Suprapubic skin (tissue), 4 donors: ENCODE measurements around the gene RAX2. TPM values are rescaled to one million over a fixed set of nuclear protein-coding genes. Genes with fewer than 3 reads are reported as not detected.

ENCODE experiments used
- DNase-seq, 2 donors: peaks; one replicate each; pipeline ENCODE4 v3.0.0-alpha.2; 2019; ENCODE audit warnings: low spot score in 2 of 2
- H3K27ac ChIP-seq: fragments of 200-600 bp; sonication (generic); one replicate; pipeline ENCODE4 v1.5.1; 2019
- H3K27me3 ChIP-seq: fragments of 200-600 bp; sonication (generic); one replicate; pipeline ENCODE4 v1.5.1; 2019
- H3K36me3 ChIP-seq: fragments of 200-600 bp; sonication (generic); one replicate; pipeline ENCODE4 v1.5.1; 2019
- H3K4me1 ChIP-seq: fragments of 200-600 bp; sonication (generic); one replicate; pipeline ENCODE4 v1.5.1; 2019
- H3K4me3 ChIP-seq: fragments of 200-600 bp; sonication (generic); one replicate; pipeline ENCODE4 v1.5.1; 2019; ENCODE audit warnings: mild to moderate bottlenecking
- H3K9me3 ChIP-seq: fragments of 200-600 bp; sonication (generic); one replicate; pipeline ENCODE4 v1.5.1; 2019
- CTCF ChIP-seq, 2 donors: fragments of 200-600 bp in 1 of 2; fragments of 450-650 bp in 1 of 2; sonication (generic) in 1 of 2; IDR thresholded peaks; one replicate each; pipeline ENCODE4 v1.5.1; 2016 to 2019; ENCODE audit warnings: antibody characterized with exemption in 2 of 2, mild to moderate bottlenecking in 1 of 2, moderate library complexity in 1 of 2
- EP300 ChIP-seq: sonication (generic); formaldehyde crosslinking; IDR thresholded peaks from one replicate; pipeline ENCODE4 v1.6.1; 2017; ENCODE audit warnings: antibody characterized with exemption
- POLR2A ChIP-seq, 2 donors: fragments of 450-650 bp; IDR thresholded peaks; one replicate each; pipeline ENCODE4 v1.6.1; 2017; ENCODE audit warnings: antibody characterized with exemption in 2 of 2, mild to moderate bottlenecking in 2 of 2, moderate library complexity in 2 of 2
- POLR2AphosphoS5 ChIP-seq, 3 donors: sonication (generic); formaldehyde crosslinking; IDR thresholded peaks; one replicate each; pipeline ENCODE4 v1.6.1; 2017; ENCODE audit warnings: antibody characterized with exemption in 3 of 3
- WGBS: methylation state at CpG from one replicate; pipeline ENCODE4 v1.1.5; 2018; 5-methylcytosine and 5-hydroxymethylcytosine counted together
- total RNA-seq, 4 donors: library from RNA; depleted of rRNA; stranded (reverse); fragments of >200 nt; gene quantifications; one replicate each; pipeline ENCODE4 v1.1.0, GENCODE V29; 2016

RAX2 gene
- total RNA-seq, 4 donors from 2014 or later: not detected

- Histone ChIP-seq H3K9me3 (no peaks in the 10 kb centered on the region), H3K27me3 (peaks cover 3% of the 10 kb centered on the region), H3K4me3 (no peak overlapping the region), H3K4me1 (no peaks in the 10 kb centered on the region), H3K36me3 (no peaks in the 10 kb centered on the region), H3K27ac (no peak overlapping the region)
- WGBS: no CpG with 5 or more reads among the region's 2 CpGs
- TF ChIP-seq EP300 (no peak), POLR2AphosphoS5 (IDR thresholded peaks at IDR 0.05) (no peak), CTCF (IDR thresholded peaks at IDR 0.05) (no peak), POLR2A (IDR thresholded peaks at IDR 0.05) (no peak)
- no peak for DNase-seq
Measured at GRCh38 chr19:3775374-3775711, 3.3 kb upstream of the RAX2 start.

GRCh38 chr19:3774621-3775373, 2.8 kb upstream of the RAX2 start:
- 80% methylated on average over 3 of the region's 25 CpGs for WGBS
- no peak for TF ChIP-seq POLR2AphosphoS5 (IDR thresholded peaks at IDR 0.05)
- no peak for TF ChIP-seq CTCF (IDR thresholded peaks at IDR 0.05)
- no peak for TF ChIP-seq EP300

GRCh38 chr19:3773814-3774515, 1.9 kb upstream of the RAX2 start:
- Histone ChIP-seq H3K36me3 (peaks cover under 1% of the 10 kb centered on the region), H3K4me3 (no peak overlapping the region), H3K27ac (no peak overlapping the region), H3K27me3 (peaks cover 3% of the 10 kb centered on the region), H3K9me3 (no peaks in the 10 kb centered on the region), H3K4me1 (no peaks in the 10 kb centered on the region)
- no peak for DNase-seq
- TF ChIP-seq POLR2AphosphoS5 (IDR thresholded peaks at IDR 0.05): no peak
- TF ChIP-seq EP300: no peak
- TF ChIP-seq CTCF (IDR thresholded peaks at IDR 0.05): no peak
- no peak for TF ChIP-seq POLR2A (IDR thresholded peaks at IDR 0.05)
- 84% methylated on average over 12 of the region's 12 CpGs for WGBS

More at GRCh38 chr19:3774621-3775373, 2.8 kb upstream of the RAX2 start:
- Histone ChIP-seq H3K9me3 (no peaks in the 10 kb centered on the region), H3K27ac (no peak overlapping the region), H3K36me3 (no peaks in the 10 kb centered on the region), H3K27me3 (peaks cover 3% of the 10 kb centered on the region), H3K4me1 (no peaks in the 10 kb centered on the region), H3K4me3 (no peak overlapping the region)
- no peak for DNase-seq

- no peak for TF ChIP-seq POLR2AphosphoS5 (IDR thresholded peaks at IDR 0.05)
- no peak for TF ChIP-seq EP300
- TF ChIP-seq CTCF (IDR thresholded peaks at IDR 0.05): no peak
- no peak for TF ChIP-seq POLR2A (IDR thresholded peaks at IDR 0.05)
- H3K27me3 ChIP-seq: no peaks in the 10 kb centered on the region
- H3K27ac ChIP-seq: no peak overlapping the region
- H3K9me3 ChIP-seq: no peaks in the 10 kb centered on the region
- H3K4me1 ChIP-seq: no peaks in the 10 kb centered on the region
- H3K36me3 ChIP-seq: peaks cover 27% of the 10 kb centered on the region
- 68% methylated on average over 16 of the region's 35 CpGs for WGBS
- no peak overlapping the region for H3K4me3 ChIP-seq
- DNase-seq: no peak
Measured at GRCh38 chr19:3771000-3771905, 775 bp downstream of the RAX2 start.
